GM23338 (cell line): ENCODE data around the gene TENM4. TPM values are rescaled to one million over a fixed set of nuclear protein-coding genes. Genes with fewer than 3 reads are reported as not detected.

Experiments
- ATAC-seq: fragments of 200-7000 bp; cut with Tn5 transposase; 3 replicates; pipeline ENCODE4 v1.9.1; 2020
- DNase-seq: peaks from one replicate; pipeline ENCODE4 v3.0.0-alpha.2; 2015; ENCODE audit warnings: low spot score
- H2AFZ ChIP-seq: fragments of 200-600 bp; sonication (generic); 2 replicates; pipeline ENCODE4 v1.8.0; 2016; ENCODE audit warnings: antibody characterized with exemption, mild to moderate bottlenecking, moderate library complexity
- H3F3A ChIP-seq: fragments of 200-600 bp; sonication (generic); replicated peaks from 2 replicates; pipeline ENCODE4 v1.8.0; 2017; ENCODE audit warnings: antibody characterized with exemption, mixed run types, low read depth
- H3K27ac ChIP-seq: fragments of 200-600 bp; sonication (generic); 2 replicates; pipeline ENCODE4 v1.6.1; 2016; ENCODE audit warnings: low read depth
- H3K27me3 ChIP-seq: fragments of 200-600 bp; sonication (generic); 2 replicates; pipeline ENCODE4 v1.8.0; 2016; ENCODE audit warnings: mild to moderate bottlenecking, mixed run types, moderate library complexity; ENCODE audit not compliant: insufficient read depth
- H3K36me3 ChIP-seq: fragments of 200-600 bp; sonication (generic); 2 replicates; pipeline ENCODE4 v1.8.0; 2016; ENCODE audit warnings: mild to moderate bottlenecking; ENCODE audit not compliant: insufficient read depth
- H3K4me1 ChIP-seq: fragments of 200-600 bp; sonication (generic); 2 replicates; pipeline ENCODE4 v1.8.0; 2016; ENCODE audit warnings: mild to moderate bottlenecking, moderate library complexity; ENCODE audit not compliant: insufficient read depth
- H3K4me2 ChIP-seq: fragments of 200-600 bp; sonication (generic); 2 replicates; pipeline ENCODE4 v1.7.1; 2017; ENCODE audit warnings: mixed run types
- H3K4me3 ChIP-seq: fragments of 200-600 bp; sonication (generic); 2 replicates; pipeline ENCODE4 v1.6.1; 2016; ENCODE audit warnings: mixed run types
- H3K79me2 ChIP-seq: fragments of 200-600 bp; sonication (generic); replicated peaks from 2 replicates; pipeline ENCODE4 v1.8.0; 2017; ENCODE audit warnings: mild to moderate bottlenecking; ENCODE audit not compliant: insufficient read depth
- H3K9me2 ChIP-seq: fragments of 200-600 bp; sonication (generic); 2 replicates; pipeline ENCODE4 v1.8.0; 2017; ENCODE audit not compliant: insufficient read depth
- H4K20me1 ChIP-seq: fragments of 200-600 bp; sonication (generic); replicated peaks from 2 replicates; pipeline ENCODE4 v1.8.0; 2017; ENCODE audit warnings: mild to moderate bottlenecking; ENCODE audit not compliant: insufficient read depth
- H3K27ac Mint-ChIP-seq: 2 replicates; pipeline ENCODE4 v1.8.0; 2020; ENCODE audit warnings: inconsistent platforms, mild to moderate bottlenecking, moderate library complexity, mixed read lengths
- H3K27me3 Mint-ChIP-seq: 3 replicates; pipeline ENCODE4 v1.8.0; 2022; ENCODE audit warnings: low read depth, mild to moderate bottlenecking, moderate library complexity, mixed read lengths, inconsistent platforms; ENCODE audit not compliant: insufficient read depth, poor library complexity
- H3K36me3 Mint-ChIP-seq: 3 replicates; pipeline ENCODE4 v1.8.0; 2021; ENCODE audit warnings: low read depth, mild to moderate bottlenecking, inconsistent platforms, moderate library complexity, mixed read lengths
- H3K4me1 Mint-ChIP-seq: 3 replicates; pipeline ENCODE4 v1.8.0; 2020; ENCODE audit warnings: mild to moderate bottlenecking, inconsistent platforms, mixed read lengths
- H3K4me3 Mint-ChIP-seq: 3 replicates; pipeline ENCODE4 v1.8.0; 2021; ENCODE audit warnings: moderate library complexity, mild to moderate bottlenecking, inconsistent platforms, mixed read lengths
- H3K9me3 Mint-ChIP-seq: 3 replicates; pipeline ENCODE4 v1.8.0; 2020; ENCODE audit warnings: moderate library complexity, mild to moderate bottlenecking, inconsistent platforms, mixed read lengths
- CTCF ChIP-seq, 2 experiments: fragments of 200-600 bp in 1 of 2; sonication (generic) in 1 of 2; conservative IDR thresholded peaks; 2 replicates each; pipeline versions ENCODE4 v1.5.1 to v1.6.1; 2016 to 2017; ENCODE audit warnings: antibody characterized with exemption in 2 of 2, low read depth in 2 of 2, mild to moderate bottlenecking in 2 of 2, moderate library complexity in 1 of 2
- ETS1 ChIP-seq: IDR thresholded peaks from 2 replicates; pipeline ENCODE4 v1.6.1; 2016; ENCODE audit warnings: antibody characterized with exemption
- EZH2 ChIP-seq: fragments of 200-600 bp; sonication (generic); IDR thresholded peaks from one replicate; pipeline ENCODE4 v1.8.0; 2017; ENCODE audit warnings: antibody characterized with exemption, mild to moderate bottlenecking, low read depth; ENCODE audit not compliant: unreplicated experiment
- EZH2phosphoT487 ChIP-seq: fragments of 200-600 bp; sonication (generic); IDR thresholded peaks from one replicate; pipeline ENCODE4 v1.8.1; 2018; ENCODE audit warnings: antibody characterized with exemption; ENCODE audit not compliant: unreplicated experiment
- JUNB ChIP-seq: IDR thresholded peaks from one replicate; pipeline ENCODE4 v1.6.1; 2016; ENCODE audit warnings: antibody characterized with exemption; ENCODE audit not compliant: unreplicated experiment
- NANOG ChIP-seq: IDR thresholded peaks from 2 replicates; pipeline ENCODE4 v1.6.1; 2016; ENCODE audit warnings: antibody characterized with exemption, borderline replicate concordance
- POLR2AphosphoS5 ChIP-seq: IDR thresholded peaks from 2 replicates; pipeline ENCODE4 v1.6.1; 2016; ENCODE audit warnings: antibody characterized with exemption, low read depth
- STAT1 ChIP-seq: IDR thresholded peaks from one replicate; pipeline ENCODE4 v1.6.1; 2016; ENCODE audit warnings: antibody characterized with exemption; ENCODE audit not compliant: unreplicated experiment
- ZNF114 ChIP-seq: fragments of 250-450 bp; sonication (Bioruptor Pico); IDR thresholded peaks from 2 replicates; pipeline ENCODE4 v1.5.0; 2020; ENCODE audit warnings: mild to moderate bottlenecking, moderate library complexity
- ZNF331 ChIP-seq: fragments of 250-450 bp; sonication (Bioruptor Pico); IDR thresholded peaks from 2 replicates; pipeline ENCODE4 v1.5.0; 2020; ENCODE audit warnings: low read depth, mild to moderate bottlenecking, moderate library complexity
- ZNF462 ChIP-seq: fragments of 250-450 bp; sonication (Bioruptor Pico); IDR thresholded peaks from 2 replicates; pipeline ENCODE4 v1.5.0; 2020; ENCODE audit warnings: mild to moderate bottlenecking, moderate library complexity
- polyA plus RNA-seq: library from polyadenylated mRNA; unstranded; fragments of >200 nt; fragmentation: Nextera tagmentation; extraction: Ambion mirVana; gene quantifications from 2 replicates; pipeline ENCODE4 v1.2.1, GENCODE V29; 2016
- total RNA-seq: library from RNA; depleted of rRNA; stranded (reverse); fragments of >200 nt; shearing (Covaris generic); gene quantifications from 2 replicates; pipeline ENCODE4 v1.2.3, GENCODE V29; 2014

TENM4 gene
- total and polyA plus RNA-seq, 2 experiments from 2014 or later, result 7.3 TPM

- no peaks in the 10 kb centered on the region for H3K9me2 ChIP-seq
- no peaks in the 10 kb centered on the region for H3K36me3 ChIP-seq
- no peak overlapping the region for H3K4me3 ChIP-seq
- no peaks in the 10 kb centered on the region for H3K27me3 ChIP-seq
- DNase-seq, result peak; percentile 61
- no peak overlapping the region for H2AFZ ChIP-seq
- H3F3A ChIP-seq, result no peaks in the 10 kb centered on the region
- no peak overlapping the region for H3K27ac ChIP-seq
- H3K9me3 Mint-ChIP-seq, result no peaks in the 10 kb centered on the region
- peaks cover 4% of the 10 kb centered on the region; the same call in 1 of the 2 replicates for H3K4me1 ChIP-seq
- no peaks in the 10 kb centered on the region for H4K20me1 ChIP-seq
- TF ChIP-seq POLR2AphosphoS5 (no peak), CTCF (conservative IDR thresholded peaks at IDR 0.05; ENCODE audit: low read depth in 2 of 2) (peak; percentile 43 to 75)
- peaks cover 12% of the 10 kb centered on the region for H3K4me1 Mint-ChIP-seq
- no peak overlapping the region for H3K4me2 ChIP-seq
- peak; percentile 91 for ATAC-seq
- H3K79me2 ChIP-seq, result no peaks in the 10 kb centered on the region
- no peak overlapping the region for H3K4me3 Mint-ChIP-seq
- no peaks in the 10 kb centered on the region; the same call in 2 of the 3 replicates for H3K36me3 Mint-ChIP-seq
- H3K27me3 Mint-ChIP-seq, result peaks cover 5% of the 10 kb centered on the region
- H3K27ac Mint-ChIP-seq, result no peak overlapping the region
Measured at GRCh38 chr11:79052544-79052943, 388.3 kb downstream of the TENM4 start.

GRCh38 chr11:79050786-79051185 is 390.0 kb downstream of the TENM4 start:
- Histone ChIP-seq H3K36me3 (no peaks in the 10 kb centered on the region), H3K4me1 (peaks cover 4% of the 10 kb centered on the region; the same call in 1 of the 2 replicates), H4K20me1 (no peaks in the 10 kb centered on the region), H3K27me3 (no peaks in the 10 kb centered on the region), H3K4me2 (no peak overlapping the region), H2AFZ (no peak overlapping the region), H3K79me2 (no peaks in the 10 kb centered on the region), H3F3A (no peaks in the 10 kb centered on the region), H3K9me2 (no peaks in the 10 kb centered on the region), H3K4me3 (no peak overlapping the region), H3K27ac (no peak overlapping the region)
- Mint-ChIP-seq H3K27ac (no peak overlapping the region), H3K4me3 (no peak overlapping the region), H3K4me1 (peaks cover 11% of the 10 kb centered on the region), H3K9me3 (no peaks in the 10 kb centered on the region), H3K27me3 (no peaks in the 10 kb centered on the region), H3K36me3 (no peaks in the 10 kb centered on the region; the same call in 2 of the 3 replicates)
- no peak for ATAC-seq
- DNase-seq, result no peak
- TF ChIP-seq ZNF462 (no peak), ZNF331 (CRISPR knock-in tag) (no peak), NANOG (no peak), EZH2 (no peak), ZNF114 (CRISPR knock-in tag) (no peak), ETS1 (no peak), CTCF (conservative IDR thresholded peaks at IDR 0.05; ENCODE audit: low read depth in 2 of 2) (no peak), POLR2AphosphoS5 (no peak), EZH2phosphoT487 (no peak), STAT1 (no peak), JUNB (no peak)
